Mononuclear cell (primary cell): Measurements from ENCODE around the gene DISC1. TPM values are rescaled to one million over a fixed set of nuclear protein-coding genes. Genes with fewer than 3 reads are reported as not detected.

ENCODE experiments used
- H3K27me3 ChIP-seq: 2 replicates; pipeline ENCODE4 v1.6.0; 2011; ENCODE audit warnings: low read length, control low read depth; ENCODE audit not compliant: insufficient read depth
- H3K4me1 ChIP-seq: 2 replicates; pipeline ENCODE4 v1.5.1; 2011; ENCODE audit warnings: mild to moderate bottlenecking, low read length, control low read depth; ENCODE audit not compliant: insufficient read depth
- H3K4me3 ChIP-seq: 2 replicates; pipeline ENCODE4 v1.5.1; 2011; ENCODE audit warnings: mild to moderate bottlenecking, low read length, moderate library complexity
- H3K9me3 ChIP-seq: 2 replicates; pipeline ENCODE4 v1.5.1; 2011; ENCODE audit warnings: low read depth, mild to moderate bottlenecking, control low read depth, low read length
- total RNA-seq: library from RNA; depleted of rRNA; stranded (reverse); fragments of >200 nt; gene quantifications from one replicate; pipeline ENCODE4 v1.2.3, GENCODE V29; 2012

DISC1 gene
- total RNA-seq, 1 donor, result 17.2 TPM

GRCh38 chr1:231844986-231845502 is 218.5 kb downstream of the DISC1 start:
- H3K27me3 ChIP-seq, result no peaks in the 10 kb centered on the region
- no peaks in the 10 kb centered on the region for H3K9me3 ChIP-seq
- H3K4me1 ChIP-seq, result peaks cover 12% of the 10 kb centered on the region
- H3K4me3 ChIP-seq, result no peak overlapping the region

- H3K4me1 ChIP-seq, result peaks cover 12% of the 10 kb centered on the region
These were observed 221.2 kb downstream of the DISC1 start for GRCh38 chr1:231847612-231848397.

DNA sequence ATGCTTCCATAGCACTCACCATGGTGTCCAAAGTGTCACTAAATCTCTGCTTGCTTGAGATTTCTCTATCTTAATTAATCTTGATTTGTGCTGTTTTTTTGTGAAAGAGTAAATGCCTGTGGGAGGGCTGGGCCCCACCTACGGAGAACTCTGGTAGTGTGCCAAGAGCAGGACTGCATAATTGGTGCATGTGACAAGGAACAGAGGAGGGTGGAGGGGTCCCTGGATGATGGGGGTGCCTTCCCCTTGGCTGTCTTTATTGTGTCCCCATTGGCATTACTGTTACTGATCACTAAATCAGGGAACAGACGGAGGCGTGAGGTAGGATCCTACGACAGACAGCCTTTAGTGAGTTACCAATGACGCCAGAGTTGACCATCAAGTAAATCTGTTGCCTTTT is 223.4 kb downstream of the DISC1 start:
- H3K27me3 ChIP-seq, result no peaks in the 10 kb centered on the region
- peaks cover 6% of the 10 kb centered on the region for H3K4me1 ChIP-seq
- no peaks in the 10 kb centered on the region for H3K9me3 ChIP-seq
- H3K4me3 ChIP-seq, result no peak overlapping the region

More at GRCh38 chr1:231847612-231848397, 221.2 kb downstream of the DISC1 start:
- Histone ChIP-seq H3K9me3 (no peaks in the 10 kb centered on the region), H3K4me3 (no peak overlapping the region), H3K27me3 (no peaks in the 10 kb centered on the region)

DNA sequence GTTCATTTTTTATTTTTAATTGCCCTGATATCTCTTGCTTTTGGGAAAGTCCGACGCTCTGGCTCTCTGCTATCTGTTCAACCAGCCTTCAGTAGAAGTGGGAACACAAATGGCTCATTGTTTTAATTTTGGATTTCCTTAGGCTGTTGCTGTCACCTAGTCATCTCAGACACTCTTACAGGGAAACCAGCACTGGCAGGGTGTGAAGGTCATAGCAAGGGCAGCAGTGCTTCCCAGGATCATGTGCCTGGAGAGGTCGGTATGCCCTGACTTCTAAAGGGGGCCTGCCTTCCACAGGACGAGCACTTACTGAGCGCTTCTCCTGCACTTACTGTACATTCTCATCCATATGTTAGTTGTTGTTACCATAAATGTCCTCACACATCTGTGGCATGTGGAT is 224.2 kb downstream of the DISC1 start:
- no peak overlapping the region for H3K4me3 ChIP-seq
- no peaks in the 10 kb centered on the region for H3K9me3 ChIP-seq
- no peaks in the 10 kb centered on the region for H3K27me3 ChIP-seq
- no peaks in the 10 kb centered on the region for H3K4me1 ChIP-seq

DNA sequence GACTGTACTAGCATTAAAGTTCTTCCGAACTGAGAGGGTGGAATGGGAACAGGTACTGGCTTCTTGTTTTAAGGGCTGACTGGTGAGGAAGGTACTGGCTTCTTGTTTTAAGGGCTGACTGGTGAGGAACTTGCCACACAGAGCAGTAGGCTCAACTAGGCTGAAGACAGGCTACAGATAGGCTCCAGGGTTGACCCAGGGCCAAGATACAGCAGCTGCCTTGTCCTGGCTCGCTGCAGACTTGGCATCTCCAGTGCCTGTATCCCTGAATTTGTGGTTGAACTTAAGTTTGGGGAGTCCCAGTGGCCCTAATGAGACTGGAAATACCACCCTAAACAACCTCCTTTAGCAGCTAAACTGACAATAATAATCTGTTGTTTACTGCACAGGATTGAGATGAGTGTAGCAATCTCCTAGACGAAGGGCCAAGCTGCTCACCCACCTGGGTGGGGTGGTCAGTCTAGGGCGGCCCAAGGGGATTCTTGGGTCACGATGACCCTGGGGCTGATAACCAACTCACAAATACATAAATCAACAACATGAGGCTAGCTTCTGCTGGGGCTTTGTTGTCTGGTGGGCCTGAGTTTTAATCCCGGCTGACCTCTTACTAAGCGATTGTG is 227.1 kb downstream of the DISC1 start:
- H3K4me1 ChIP-seq, result no peaks in the 10 kb centered on the region
- no peaks in the 10 kb centered on the region for H3K27me3 ChIP-seq
- H3K9me3 ChIP-seq, result no peaks in the 10 kb centered on the region

GRCh38 chr1:231855361-231855760 is 228.8 kb downstream of the DISC1 start:
- Histone ChIP-seq H3K9me3 (no peaks in the 10 kb centered on the region), H3K4me3 (no peak overlapping the region), H3K27me3 (no peaks in the 10 kb centered on the region), H3K4me1 (no peaks in the 10 kb centered on the region)

More for the DNA sequence above, 227.1 kb downstream of the DISC1 start:
- no peak overlapping the region for H3K4me3 ChIP-seq

- H3K27me3 ChIP-seq, result no peaks in the 10 kb centered on the region
- H3K4me1 ChIP-seq, result no peaks in the 10 kb centered on the region
- no peak overlapping the region for H3K4me3 ChIP-seq
- no peaks in the 10 kb centered on the region for H3K9me3 ChIP-seq
These were observed 229.3 kb downstream of the DISC1 start for GRCh38 chr1:231855926-231856325.

- Histone ChIP-seq H3K9me3 (no peaks in the 10 kb centered on the region), H3K4me3 (no peak overlapping the region), H3K4me1 (no peaks in the 10 kb centered on the region), H3K27me3 (no peaks in the 10 kb centered on the region)
These were observed 229.8 kb downstream of the DISC1 start for GRCh38 chr1:231856426-231856825.

DNA sequence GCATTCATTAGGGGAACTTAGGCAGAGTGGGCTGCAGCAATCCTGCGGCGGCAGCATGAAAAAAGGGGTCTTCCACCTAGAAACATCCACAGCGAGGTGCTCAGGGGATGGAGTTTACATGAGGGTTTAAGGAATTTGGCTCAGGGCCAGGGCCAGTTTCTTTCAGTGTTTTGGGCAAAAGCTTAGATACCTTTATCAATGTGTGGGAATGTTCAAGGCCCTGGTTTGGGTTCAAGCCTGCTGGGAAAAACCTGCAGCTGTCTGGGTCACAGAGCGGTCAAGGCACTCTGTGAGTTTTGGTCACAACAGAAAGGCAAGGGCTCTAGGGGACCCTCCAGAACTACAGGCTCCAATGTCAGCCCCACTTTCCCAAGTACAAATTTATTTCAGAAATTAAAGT is 230.3 kb downstream of the DISC1 start:
- Histone ChIP-seq H3K4me1 (no peaks in the 10 kb centered on the region), H3K4me3 (no peak overlapping the region), H3K27me3 (no peaks in the 10 kb centered on the region), H3K9me3 (no peaks in the 10 kb centered on the region)

DNA sequence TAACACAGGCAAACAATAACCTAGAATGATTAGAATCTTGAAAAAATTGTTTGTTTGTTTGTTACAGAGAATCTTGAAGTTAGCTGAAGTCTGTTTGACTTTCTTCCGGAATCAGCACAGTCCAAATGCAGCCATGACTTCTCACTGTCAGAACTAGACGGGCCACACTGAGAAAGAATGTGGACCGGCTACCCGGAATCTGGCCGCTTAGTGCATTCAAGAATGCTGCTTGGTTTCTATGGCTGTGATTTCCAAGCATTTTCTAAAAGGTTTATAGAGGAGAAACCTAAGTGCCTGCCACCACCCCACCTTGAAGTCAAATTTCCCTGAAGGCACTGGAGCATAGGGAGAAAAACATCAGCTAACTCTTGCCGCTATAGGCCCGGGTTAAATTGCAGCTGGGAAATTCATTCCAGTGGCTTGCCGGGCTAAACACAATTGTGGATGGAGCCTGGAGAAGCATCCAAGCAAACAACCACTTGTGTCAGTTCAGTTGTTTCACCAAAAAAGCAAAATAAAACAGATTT is 231.1 kb downstream of the DISC1 start:
- no peaks in the 10 kb centered on the region for H3K9me3 ChIP-seq
- no peak overlapping the region for H3K4me3 ChIP-seq
- no peaks in the 10 kb centered on the region for H3K27me3 ChIP-seq
- H3K4me1 ChIP-seq, result no peaks in the 10 kb centered on the region

DNA sequence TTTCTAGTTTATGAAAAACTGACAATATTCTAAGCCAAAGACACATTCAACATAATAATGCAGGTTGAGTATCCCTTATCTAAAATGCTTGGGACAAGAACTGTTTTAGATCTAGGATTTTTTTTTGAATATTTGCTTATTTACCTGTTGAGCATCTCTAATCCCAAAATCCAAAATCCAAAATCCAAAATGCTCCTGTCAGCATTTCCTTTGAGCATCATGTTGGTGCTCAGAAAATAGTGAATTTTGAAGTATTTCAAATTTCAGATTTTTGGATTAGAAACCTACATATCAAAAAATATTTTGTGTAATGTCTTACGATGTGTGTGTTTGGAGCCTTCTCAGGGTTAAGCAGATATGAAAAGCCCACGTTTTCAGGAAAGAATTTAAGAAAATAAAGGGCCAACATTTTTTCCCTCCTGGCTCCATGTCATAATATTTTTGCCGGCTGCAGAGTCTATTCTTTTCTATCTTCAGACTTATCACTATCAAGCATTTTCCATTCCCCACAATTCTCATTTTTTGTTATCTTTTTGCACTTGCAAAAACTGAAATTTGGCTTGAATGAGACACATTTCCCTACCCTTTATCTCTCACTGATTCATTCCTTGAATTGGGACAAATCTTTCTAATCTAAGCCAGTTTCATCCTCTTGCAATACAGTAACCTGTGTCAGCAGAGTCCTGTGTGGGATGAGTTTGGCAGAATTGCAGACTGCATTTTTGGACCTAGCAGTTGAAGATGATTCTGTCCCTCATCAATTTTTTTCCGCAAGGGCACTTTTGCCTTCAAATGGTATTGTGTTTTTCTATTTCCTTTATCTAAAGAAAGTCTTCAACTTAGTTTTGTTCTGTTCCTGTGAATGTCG is 233.9 kb downstream of the DISC1 start:
- Histone ChIP-seq H3K27me3 (no peaks in the 10 kb centered on the region), H3K4me3 (no peak overlapping the region), H3K9me3 (no peaks in the 10 kb centered on the region), H3K4me1 (no peaks in the 10 kb centered on the region)

GRCh38 chr1:231861541-231862481 is 235.2 kb downstream of the DISC1 start:
- H3K9me3 ChIP-seq, result no peaks in the 10 kb centered on the region
- no peak overlapping the region for H3K4me3 ChIP-seq
- H3K27me3 ChIP-seq, result no peaks in the 10 kb centered on the region
- no peaks in the 10 kb centered on the region for H3K4me1 ChIP-seq

DNA sequence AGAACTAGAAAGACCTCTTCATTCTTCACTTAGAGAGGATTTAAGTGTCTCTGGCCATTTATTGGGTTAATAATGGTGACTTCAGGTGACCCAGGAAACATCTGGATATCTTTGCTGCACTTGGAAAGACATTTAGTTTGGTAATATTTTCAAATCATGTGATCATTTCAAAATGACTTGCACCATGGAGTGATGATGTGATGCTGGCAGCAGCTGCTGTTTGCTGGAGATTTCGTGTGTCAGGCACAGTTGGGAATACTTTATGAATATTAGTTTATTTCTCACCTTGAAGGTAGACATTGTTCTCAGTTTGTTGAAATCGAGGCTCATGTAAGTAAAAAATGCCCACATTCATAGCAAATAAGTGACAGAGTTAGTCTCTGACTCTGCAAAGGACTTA is 236.0 kb downstream of the DISC1 start:
- H3K4me1 ChIP-seq, result no peaks in the 10 kb centered on the region
- H3K27me3 ChIP-seq, result no peaks in the 10 kb centered on the region
- no peak overlapping the region for H3K4me3 ChIP-seq
- no peaks in the 10 kb centered on the region for H3K9me3 ChIP-seq

DNA sequence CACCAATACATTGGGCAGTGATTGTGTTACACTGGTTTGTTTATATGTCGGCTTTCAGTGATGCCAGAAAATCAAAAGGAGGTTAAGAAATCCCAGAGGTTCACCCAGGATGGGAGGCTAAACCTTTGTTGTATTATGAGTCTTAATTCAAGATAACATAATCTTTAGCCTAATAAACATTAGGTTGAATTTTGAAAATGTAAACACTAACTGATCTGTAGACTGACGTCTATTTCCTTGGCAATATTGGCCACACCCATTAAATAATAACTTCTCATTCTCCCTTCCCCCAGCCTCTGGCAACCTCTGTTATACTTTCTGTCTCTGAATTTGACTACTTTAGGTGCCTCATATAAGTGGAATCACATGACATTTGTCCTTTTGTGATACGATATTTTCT is 238.7 kb downstream of the DISC1 start:
- H3K27me3 ChIP-seq, result no peaks in the 10 kb centered on the region
- no peak overlapping the region for H3K4me3 ChIP-seq
- peaks cover 14% of the 10 kb centered on the region for H3K4me1 ChIP-seq
- no peaks in the 10 kb centered on the region for H3K9me3 ChIP-seq
